ENCODE data around the gene SEPTIN12.
A peak's percentile ranks its signal among the peaks of the same experiment; 100 is the strongest.
"Not testable (repeated sequence)": the region's sequence is repeated elsewhere in the genome, so short reads cannot be mapped to it uniquely, and the experiment has no call there.

Gene SEPTIN12

GRCh38 chr16:4801962-4802658 is 14.0 kb upstream of the SEPTIN12 start, which contains the start of gene ROGDI:
Gene ROGDI, minus strand, starts transcription at chr16:4802633. Its CDS starts 62 bp downstream, at chr16:4802571.
- DNase-seq, result peak; percentile 9

GRCh38 chr16:4801051-4801961 is 13.2 kb upstream of the SEPTIN12 start:
- no peak for DNase-seq

GRCh38 chr16:4800290-4801041 is 12.3 kb upstream of the SEPTIN12 start:
- DNase-seq, result no peak

GRCh38 chr16:4799171-4799855 is 11.2 kb upstream of the SEPTIN12 start:
- DNase-seq, result no peak

GRCh38 chr16:4798456-4798855 is 10.3 kb upstream of the SEPTIN12 start:
- DNase-seq, result no peak

GRCh38 chr16:4797805-4798252 is 9.7 kb upstream of the SEPTIN12 start:
- DNase-seq, result no peak

GRCh38 chr16:4796982-4797804 is 9.0 kb upstream of the SEPTIN12 start:
- no peak for DNase-seq

GRCh38 chr16:4795828-4796572 is 7.9 kb upstream of the SEPTIN12 start:
- DNase-seq, result no peak

GRCh38 chr16:4795181-4795827 is 7.2 kb upstream of the SEPTIN12 start, which contains the start of gene SMIM22:
Gene SMIM22, plus strand, starts transcription at chr16:4795369. Its CDS starts 366 bp downstream, at chr16:4795735.
- no peak for DNase-seq

GRCh38 chr16:4792951-4793513 is 4.9 kb upstream of the SEPTIN12 start:
- no peak for DNase-seq

GRCh38 chr16:4790871-4791270 is 2.7 kb upstream of the SEPTIN12 start:
- DNase-seq, result no peak

- no peak for DNase-seq
These were observed 2.1 kb upstream of the SEPTIN12 start for GRCh38 chr16:4790261-4790660.

GRCh38 chr16:4788910-4789309 is 765 bp upstream of the SEPTIN12 start:
- no peak for DNase-seq

- no peak for DNase-seq
These were observed 344 bp upstream of the SEPTIN12 start for GRCh38 chr16:4788489-4788889.

- no peak for DNase-seq
These were observed 1.1 kb downstream of the SEPTIN12 start for GRCh38 chr16:4787068-4787467.

GRCh38 chr16:4785758-4786433 is 2.2 kb downstream of the SEPTIN12 start:
- DNase-seq, result no peak

GRCh38 chr16:4784444-4784987 is 3.6 kb downstream of the SEPTIN12 start:
- DNase-seq, result not testable (repeated sequence)

- DNase-seq, result no peak
These were observed 4.2 kb downstream of the SEPTIN12 start for GRCh38 chr16:4783951-4784336.

Measured in fibroblast of skin of right quadriceps (primary cell).